ENCODE results near the gene GCLM.
"Not testable (repeated sequence)": the region's sequence is repeated elsewhere in the genome, so short reads cannot be mapped to it uniquely, and the experiment has no call there.

GCLM gene

DNA sequence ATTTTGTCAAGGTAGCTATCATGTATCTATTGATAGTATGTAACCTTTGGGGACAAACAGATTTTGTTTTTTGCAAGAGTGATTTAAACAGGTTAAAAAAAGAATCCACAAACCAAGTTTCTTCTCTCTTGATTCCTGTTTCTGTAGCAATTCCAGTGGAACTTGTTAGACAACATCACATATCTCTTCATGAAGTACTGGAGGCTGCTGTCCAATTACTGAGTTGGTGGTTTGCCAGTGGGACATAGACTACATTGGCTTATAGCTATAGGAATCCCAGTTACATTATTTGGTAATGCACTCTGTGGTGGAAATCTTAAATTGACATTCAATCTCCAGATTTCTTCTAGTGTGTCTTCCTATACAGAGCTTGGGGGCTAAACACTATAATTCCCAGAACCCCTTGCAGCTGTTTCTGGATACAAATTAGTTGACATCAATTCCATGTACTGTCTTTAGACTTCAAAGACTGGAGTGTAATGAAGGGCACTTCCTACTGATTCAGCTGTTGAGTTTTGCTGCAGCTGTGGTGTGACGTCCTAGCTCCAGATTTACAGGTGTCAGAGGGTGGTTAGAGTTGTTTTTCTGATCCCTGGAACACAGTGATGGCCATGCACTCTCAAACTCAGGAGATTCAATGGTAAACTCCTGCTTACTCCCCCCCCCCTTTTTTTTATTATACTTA is 29.4 kb upstream of the GCLM start:
- TF ChIP-seq MYC (IDR thresholded peaks at IDR 0.05; ENCODE audit: low read depth, low read length), result no peak
- TF ChIP-seq, protein P1, sequence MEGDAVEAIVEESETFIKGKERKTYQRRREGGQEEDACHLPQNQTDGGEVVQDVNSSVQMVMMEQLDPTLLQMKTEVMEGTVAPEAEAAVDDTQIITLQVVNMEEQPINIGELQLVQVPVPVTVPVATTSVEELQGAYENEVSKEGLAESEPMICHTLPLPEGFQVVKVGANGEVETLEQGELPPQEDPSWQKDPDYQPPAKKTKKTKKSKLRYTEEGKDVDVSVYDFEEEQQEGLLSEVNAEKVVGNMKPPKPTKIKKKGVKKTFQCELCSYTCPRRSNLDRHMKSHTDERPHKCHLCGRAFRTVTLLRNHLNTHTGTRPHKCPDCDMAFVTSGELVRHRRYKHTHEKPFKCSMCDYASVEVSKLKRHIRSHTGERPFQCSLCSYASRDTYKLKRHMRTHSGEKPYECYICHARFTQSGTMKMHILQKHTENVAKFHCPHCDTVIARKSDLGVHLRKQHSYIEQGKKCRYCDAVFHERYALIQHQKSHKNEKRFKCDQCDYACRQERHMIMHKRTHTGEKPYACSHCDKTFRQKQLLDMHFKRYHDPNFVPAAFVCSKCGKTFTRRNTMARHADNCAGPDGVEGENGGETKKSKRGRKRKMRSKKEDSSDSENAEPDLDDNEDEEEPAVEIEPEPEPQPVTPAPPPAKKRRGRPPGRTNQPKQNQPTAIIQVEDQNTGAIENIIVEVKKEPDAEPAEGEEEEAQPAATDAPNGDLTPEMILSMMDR (IDR thresholded peaks at IDR 0.05; ENCODE audit: low read depth, low read length), result no peak
- TF ChIP-seq, protein P2, sequence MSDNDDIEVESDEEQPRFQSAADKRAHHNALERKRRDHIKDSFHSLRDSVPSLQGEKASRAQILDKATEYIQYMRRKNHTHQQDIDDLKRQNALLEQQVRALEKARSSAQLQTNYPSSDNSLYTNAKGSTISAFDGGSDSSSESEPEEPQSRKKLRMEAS (IDR thresholded peaks at IDR 0.05; ENCODE audit: low read depth, low read length), result no peak
- TF ChIP-seq POLR2A (IDR thresholded peaks at IDR 0.05; ENCODE audit: extremely low read depth, insufficient read length), result no peak
- no peak overlapping the region for H3K4me3 ChIP-seq (ENCODE audit: low read depth, low read length)
- DNase-seq (ENCODE audit: low read depth), result no peak

DNA sequence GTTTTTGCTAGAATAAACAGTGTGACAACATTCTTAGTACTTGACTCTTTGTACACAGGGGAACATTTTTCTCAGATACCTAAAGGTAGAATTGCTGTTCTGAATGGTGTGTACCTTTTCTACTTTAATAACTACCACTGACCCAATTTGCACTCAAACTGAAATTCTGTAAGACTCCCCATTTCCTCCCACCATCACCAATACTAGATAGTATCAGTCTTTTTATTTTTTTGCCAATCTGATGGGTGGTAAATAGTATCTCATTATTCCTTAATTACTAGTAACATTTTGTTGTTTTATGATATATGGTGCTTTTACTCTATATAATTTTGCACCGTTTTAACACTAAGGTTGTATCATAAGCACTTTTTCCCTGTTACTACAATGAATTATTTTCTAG is 28.8 kb upstream of the GCLM start:
- H3K4me3 ChIP-seq (ENCODE audit: low read depth, low read length), result no peak overlapping the region
- TF ChIP-seq, protein P1 (IDR thresholded peaks at IDR 0.05; ENCODE audit: low read depth, low read length), result no peak
- TF ChIP-seq MYC (IDR thresholded peaks at IDR 0.05; ENCODE audit: low read depth, low read length), result no peak
- TF ChIP-seq, protein P2 (IDR thresholded peaks at IDR 0.05; ENCODE audit: low read depth, low read length), result no peak
- TF ChIP-seq POLR2A (IDR thresholded peaks at IDR 0.05; ENCODE audit: extremely low read depth, insufficient read length), result no peak

DNA sequence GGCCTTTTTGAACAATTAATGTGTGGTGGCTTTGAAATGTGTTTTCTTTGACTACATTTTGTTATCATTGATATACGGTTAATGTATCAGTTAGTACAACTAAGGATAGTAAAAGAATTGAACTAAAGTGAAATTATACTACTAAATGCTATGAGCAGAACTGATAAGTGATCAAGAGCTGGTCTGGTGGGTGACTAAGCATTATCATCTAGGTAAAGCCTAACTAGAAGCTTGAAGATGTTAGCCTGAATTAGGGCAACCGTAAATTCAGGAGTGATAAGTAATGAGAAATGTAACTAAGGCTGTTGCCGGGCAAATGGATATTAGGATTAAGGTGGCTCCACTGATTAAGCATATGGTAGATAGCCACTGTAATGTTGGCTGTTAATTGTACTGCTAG is 16.0 kb upstream of the GCLM start:
- DNase-seq (ENCODE audit: low read depth), result no peak
- TF ChIP-seq MYC (IDR thresholded peaks at IDR 0.05; ENCODE audit: low read depth, low read length) (no peak), POLR2A (IDR thresholded peaks at IDR 0.05; ENCODE audit: extremely low read depth, insufficient read length) (no peak)
- TF ChIP-seq, protein P1 (IDR thresholded peaks at IDR 0.05; ENCODE audit: low read depth, low read length), result no peak
- TF ChIP-seq, protein P2 (IDR thresholded peaks at IDR 0.05; ENCODE audit: low read depth, low read length), result no peak
- H3K4me3 ChIP-seq (ENCODE audit: low read depth, low read length), result no peak overlapping the region

More for the DNA sequence above, 28.8 kb upstream of the GCLM start:
- DNase-seq (ENCODE audit: low read depth), result no peak

DNA sequence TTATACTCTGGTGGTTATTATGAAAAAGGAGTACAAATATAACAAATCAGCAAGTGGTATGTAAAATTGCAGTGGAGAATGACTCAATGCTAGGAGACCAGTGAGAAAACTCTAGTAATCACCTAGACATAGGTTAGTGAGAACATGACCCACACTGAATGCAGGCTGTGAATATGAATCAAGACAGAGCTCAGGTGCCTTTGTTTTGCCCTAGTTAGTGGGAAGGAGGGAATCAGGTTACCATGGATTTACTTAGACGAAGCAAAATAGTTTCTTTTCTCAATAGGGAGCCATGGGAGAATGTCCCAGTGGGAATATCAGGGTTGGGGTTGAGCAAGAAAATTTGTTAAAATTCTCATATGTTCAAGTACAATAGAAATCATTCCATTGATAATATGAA is 10.6 kb upstream of the GCLM start:
- DNase-seq (ENCODE audit: low read depth), result no peak
- no peak overlapping the region for H3K4me3 ChIP-seq (ENCODE audit: low read depth, low read length)
- TF ChIP-seq POLR2A (IDR thresholded peaks at IDR 0.05; ENCODE audit: extremely low read depth, insufficient read length) (no peak), MYC (IDR thresholded peaks at IDR 0.05; ENCODE audit: low read depth, low read length) (no peak)
- TF ChIP-seq, protein P1 (IDR thresholded peaks at IDR 0.05; ENCODE audit: low read depth, low read length), result no peak
- TF ChIP-seq, protein P2 (IDR thresholded peaks at IDR 0.05; ENCODE audit: low read depth, low read length), result no peak

DNA sequence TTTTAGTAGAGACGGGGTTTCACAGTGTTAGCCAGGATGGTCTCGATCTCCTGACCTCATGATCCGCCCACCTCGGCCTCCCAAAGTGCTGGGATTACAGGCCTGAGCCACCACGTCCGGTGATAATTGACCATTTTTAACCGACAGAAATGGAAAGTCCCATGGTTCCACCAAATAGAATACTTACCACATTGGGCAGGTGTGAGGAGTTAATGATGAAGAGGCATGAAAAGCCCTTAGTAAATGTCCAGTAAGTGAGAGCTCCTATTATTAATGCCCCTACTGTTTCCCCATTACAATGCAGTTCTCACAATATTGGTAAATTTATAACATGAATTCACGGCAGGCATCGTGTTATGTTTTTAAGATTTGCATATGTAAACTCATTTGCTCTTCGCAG is 8.1 kb upstream of the GCLM start:
- TF ChIP-seq, protein P1 (IDR thresholded peaks at IDR 0.05; ENCODE audit: low read depth, low read length), result no peak
- TF ChIP-seq, protein P2 (IDR thresholded peaks at IDR 0.05; ENCODE audit: low read depth, low read length), result no peak
- no peak for TF ChIP-seq POLR2A (IDR thresholded peaks at IDR 0.05; ENCODE audit: extremely low read depth, insufficient read length)
- TF ChIP-seq MYC (IDR thresholded peaks at IDR 0.05; ENCODE audit: low read depth, low read length), result no peak
- no peak overlapping the region for H3K4me3 ChIP-seq (ENCODE audit: low read depth, low read length)
- DNase-seq (ENCODE audit: low read depth), result no peak

DNA sequence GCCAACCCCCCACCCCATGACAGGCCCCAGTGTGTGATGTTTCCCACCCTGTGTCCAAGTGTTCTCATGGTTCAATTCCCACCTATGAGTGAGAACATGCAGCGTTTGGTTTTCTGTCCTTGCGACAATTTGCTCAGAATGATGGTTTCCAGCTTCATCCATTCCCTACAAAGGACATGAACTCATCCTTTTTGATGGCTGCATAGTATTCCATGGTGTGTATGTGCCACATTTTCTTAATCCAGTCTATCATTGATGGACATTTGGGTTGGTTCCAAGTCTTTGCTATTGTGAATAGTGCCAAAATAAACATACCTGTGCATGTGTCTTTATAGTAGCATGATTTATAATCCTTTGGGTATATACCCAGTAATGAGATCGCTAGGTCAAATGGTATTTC is 1.6 kb upstream of the GCLM start:
- H3K4me3 ChIP-seq (ENCODE audit: low read depth, low read length); DNase-seq (ENCODE audit: low read depth): not testable (repeated sequence)

All from NB4 (cell line).